Transverse colon (tissue), 4 donors: Measurements from ENCODE around the gene HSFX3. TPM values are rescaled to one million over a fixed set of nuclear protein-coding genes. Genes with fewer than 3 reads are reported as not detected.
A peak's percentile ranks its signal among the peaks of the same experiment; 100 is the strongest.

Experiments
- DNase-seq: peaks from one replicate; pipeline ENCODE4 v3.0.0-alpha.2; 2019
- H3K27ac ChIP-seq, 4 donors: fragments of 200-600 bp; sonication (generic); 2 replicates each; pipeline ENCODE4 v1.5.1; 2016 to 2018; ENCODE audit warnings: inconsistent platforms in 4 of 4
- H3K27me3 ChIP-seq: fragments of 200-600 bp; sonication (generic); 2 replicates; pipeline ENCODE4 v1.5.1; 2017; ENCODE audit warnings: inconsistent platforms
- H3K36me3 ChIP-seq, 4 donors: fragments of 200-600 bp; sonication (generic); 2 replicates each; pipeline ENCODE4 v1.5.1; 2017 to 2019; ENCODE audit warnings: inconsistent platforms in 4 of 4
- H3K4me1 ChIP-seq, 4 donors: fragments of 200-600 bp; sonication (generic); 2 replicates each; pipeline ENCODE4 v1.5.1; 2017 to 2020; ENCODE audit warnings: inconsistent platforms in 4 of 4
- H3K4me3 ChIP-seq, 4 donors: fragments of 200-600 bp; sonication (generic); 1 replicate in 1 of 4; 2 replicates in 3 of 4; pipeline versions ENCODE4 v1.5.1 to v1.6.1; 2017 to 2019; ENCODE audit warnings: inconsistent platforms in 4 of 4
- H3K9me3 ChIP-seq, 2 donors: fragments of 200-600 bp; sonication (generic); 2 replicates each; pipeline ENCODE4 v1.5.1; 2017 to 2019; ENCODE audit warnings: inconsistent platforms in 2 of 2
- CTCF ChIP-seq, 5 experiments: fragments of 200-600 bp in 3 of 5; fragments of 450-650 bp in 2 of 5; sonication (generic) in 3 of 5; IDR thresholded peaks; 1 replicate in 2 of 5; 2 replicates in 3 of 5; pipeline ENCODE4 v1.5.1; 2016 to 2017; ENCODE audit warnings: antibody characterized with exemption in 5 of 5, inconsistent platforms in 3 of 5, mild to moderate bottlenecking in 2 of 5, moderate library complexity in 1 of 5
- EP300 ChIP-seq: sonication (generic); formaldehyde crosslinking; IDR thresholded peaks from one replicate; pipeline ENCODE4 v1.6.1; 2017; ENCODE audit warnings: antibody characterized with exemption, low read depth
- POLR2A ChIP-seq: fragments of 450-650 bp; IDR thresholded peaks from one replicate; pipeline ENCODE4 v1.6.1; 2016; ENCODE audit warnings: antibody characterized with exemption, mild to moderate bottlenecking, moderate library complexity
- POLR2AphosphoS5 ChIP-seq, 3 donors: sonication (generic); formaldehyde crosslinking; IDR thresholded peaks; one replicate each; pipeline ENCODE4 v1.6.1; 2016; ENCODE audit warnings: antibody characterized with exemption in 3 of 3
- WGBS, 2 donors: methylation state at CpG; one replicate each; pipeline ENCODE4 v1.1.5; 2018; ENCODE audit warnings: low coverage in 1 of 2; 5-methylcytosine and 5-hydroxymethylcytosine counted together
- in situ Hi-C, 4 donors: fragments of 200-750 bp; cut with MboI; loops; one replicate each; pipeline versions ENCODE4 v1.15.0 to v1.15.1; 2017; ENCODE audit warnings: low sequenced_read_pairs in 3 of 4, low pct_ligation_motif_present in 1 of 4, low pct_unique_long_range_greater_than_20kb in 1 of 4
- intact Hi-C: fragments of 100-400 bp; cut with DNase I; formaldehyde crosslinking; loops from one replicate; pipeline ENCODE4 v1.15.1; 2023; ENCODE audit warnings: low total_unique reads
- total RNA-seq, 4 donors: library from RNA; depleted of rRNA; stranded (reverse); fragments of >200 nt; gene quantifications; one replicate each; pipeline ENCODE4 v1.1.0, GENCODE V29; 2016

Gene HSFX3
- total RNA-seq, 4 donors from 2014 or later = not detected

GRCh38 chrX:149512225-149512885 lies 37.4 kb downstream of the HSFX3 start:
- in situ Hi-C loops (loop anchor here in 3 of 4 donors (25.0 kb wide), 2 partner anchors 100 to 125 kb away; partner anchors contain the start of gene TMEM185A (in 1 of the 3)), intact Hi-C loops (no loop called here)
- no peak overlapping the region for H3K4me3 ChIP-seq
- 84% methylated on average over 4 of the region's 4 CpGs; no CpG with 5 or more reads in 1 of the 2 donors for WGBS, 2 donors
- no peaks in the 10 kb centered on the region for H3K36me3 ChIP-seq
- TF ChIP-seq POLR2AphosphoS5 (IDR thresholded peaks at IDR 0.05) = no peak
- TF ChIP-seq CTCF (IDR thresholded peaks at IDR 0.05) = peak; percentile 42 to 57 (median 50)
- H3K27me3 ChIP-seq = no peaks in the 10 kb centered on the region
- no peak overlapping the region for H3K27ac ChIP-seq
- peak; percentile 63 for DNase-seq
- H3K9me3 ChIP-seq = no peaks in the 10 kb centered on the region
- no peaks in the 10 kb centered on the region for H3K4me1 ChIP-seq

DNA sequence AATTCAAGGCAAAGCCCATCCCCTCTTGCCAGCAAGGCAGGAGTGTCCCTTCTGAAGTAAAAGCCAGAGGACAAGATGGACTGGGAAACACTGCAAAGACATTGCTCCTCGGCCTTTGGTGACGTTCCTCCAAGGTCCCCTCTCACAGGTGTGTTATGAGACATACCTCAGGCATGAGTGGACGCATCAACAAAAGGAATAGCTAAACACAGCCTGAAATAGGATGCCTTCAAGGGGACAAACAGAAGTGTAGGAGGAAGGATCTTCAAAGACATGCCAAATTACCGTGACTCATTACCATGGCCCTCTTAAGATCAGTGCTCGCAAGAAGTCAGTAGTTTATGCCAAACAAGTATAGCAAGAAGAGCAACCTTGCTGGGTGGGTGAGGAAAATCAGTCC lies 38.6 kb downstream of the HSFX3 start:
- Histone ChIP-seq H3K9me3 (no peaks in the 10 kb centered on the region), H3K4me3 (no peak overlapping the region), H3K36me3 (no peaks in the 10 kb centered on the region), H3K27me3 (no peaks in the 10 kb centered on the region), H3K4me1 (no peaks in the 10 kb centered on the region), H3K27ac (no peak overlapping the region)
- no peak for DNase-seq
- intact Hi-C loops (no loop called here), in situ Hi-C loops (loop anchor here in 3 of 4 donors (25.0 kb wide), 2 partner anchors 101 to 126 kb away; partner anchors contain the start of gene TMEM185A (in 1 of the 3))
- WGBS, 2 donors = 45 to 76% methylated on average over 2 to 5 of the region's 5 CpGs
- TF ChIP-seq CTCF (IDR thresholded peaks at IDR 0.05) (no peak), POLR2A (no peak), POLR2AphosphoS5 (IDR thresholded peaks at IDR 0.05) (no peak), EP300 (no peak)

DNA sequence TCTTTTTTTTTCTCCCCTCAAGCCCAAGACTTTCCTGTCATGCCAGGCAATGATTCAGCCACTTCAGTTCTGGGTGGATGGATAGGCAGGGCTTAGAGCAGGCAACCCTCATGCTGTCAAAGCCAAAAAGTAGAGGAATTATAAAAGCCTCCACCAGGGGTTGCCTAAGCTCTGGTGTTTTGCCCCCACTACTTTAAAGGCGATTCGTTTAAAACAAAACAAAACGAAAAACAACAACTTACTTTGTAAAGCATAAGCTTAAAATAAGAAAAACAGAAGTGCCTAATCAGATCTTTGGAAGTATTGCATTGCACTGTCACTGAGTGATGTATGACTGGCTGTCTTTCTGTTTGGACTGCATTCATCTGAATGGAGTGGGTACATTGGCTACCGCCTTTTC lies 39.3 kb downstream of the HSFX3 start:
- no peak overlapping the region for H3K27ac ChIP-seq
- WGBS, 2 donors = 55 to 57% methylated on average over 1 to 4 of the region's 4 CpGs
- intact Hi-C loops = no loop called here
- H3K4me1 ChIP-seq = peaks cover 0 to 4% (median 2%) of the 10 kb centered on the region in 4 donors
- no peak overlapping the region for H3K4me3 ChIP-seq
- in situ Hi-C loops = loop anchor here in 3 of 4 donors (25.0 kb wide), 2 partner anchors 102 to 127 kb away; partner anchors contain the start of gene TMEM185A (in 1 of the 3)
- no peaks in the 10 kb centered on the region for H3K36me3 ChIP-seq
- DNase-seq = no peak
- no peaks in the 10 kb centered on the region for H3K27me3 ChIP-seq
- no peaks in the 10 kb centered on the region for H3K9me3 ChIP-seq
- TF ChIP-seq POLR2AphosphoS5 (IDR thresholded peaks at IDR 0.05) (no peak), POLR2A (no peak), EP300 (no peak), CTCF (IDR thresholded peaks at IDR 0.05) (no peak)

GRCh38 chrX:149508467-149508866 lies 41.3 kb downstream of the HSFX3 start:
- no peak for DNase-seq
- Histone ChIP-seq H3K4me1 (peaks cover 0 to 11% (median 3%) of the 10 kb centered on the region in 4 donors), H3K27ac (no peak overlapping the region), H3K27me3 (no peaks in the 10 kb centered on the region), H3K9me3 (no peaks in the 10 kb centered on the region), H3K36me3 (no peaks in the 10 kb centered on the region), H3K4me3 (no peak overlapping the region)
- intact Hi-C loops = no loop called here
- in situ Hi-C loops = loop anchor here in 3 of 4 donors (25.0 kb wide), 2 partner anchors 104 to 129 kb away; partner anchors contain the start of gene TMEM185A (in 1 of the 3)
- no peak for TF ChIP-seq EP300
- no peak for TF ChIP-seq CTCF (IDR thresholded peaks at IDR 0.05)
- TF ChIP-seq POLR2AphosphoS5 (IDR thresholded peaks at IDR 0.05) = no peak
- TF ChIP-seq POLR2A = no peak
- WGBS, 2 donors = 58% methylated on average over 1 of the region's 1 CpG; no CpG with 5 or more reads in 1 of the 2 donors
